ENCODE data around the gene ARHGAP11A.

The ARHGAP11A gene

GRCh38 chr15:32659340-32660155 lies 44.2 kb downstream of the ARHGAP11A start:
- no peak overlapping the region for H3K9ac ChIP-seq (ENCODE audit: low read length)
- no peak overlapping the region for H3K27ac ChIP-seq (ENCODE audit: low read depth, low read length)
- no peaks in the 10 kb centered on the region for H3K27me3 ChIP-seq (ENCODE audit: low read length)
- H2AFZ ChIP-seq (ENCODE audit: low read depth, low read length, severe bottlenecking), result no peak overlapping the region
- no peak overlapping the region for H3K4me3 ChIP-seq (ENCODE audit: insufficient read depth, low read length, poor library complexity, severe bottlenecking)
- H3K79me2 ChIP-seq (ENCODE audit: insufficient read depth, low read length), result no peaks in the 10 kb centered on the region
- H3K4me2 ChIP-seq (ENCODE audit: low read depth, low read length, poor library complexity, severe bottlenecking), result no peak overlapping the region
- no peaks in the 10 kb centered on the region for H3K9me3 ChIP-seq (ENCODE audit: insufficient read depth, low read length)
- TF ChIP-seq EZH2phosphoT487 (conservative IDR thresholded peaks at IDR 0.05; ENCODE audit: low read length), result no peak
- TF ChIP-seq, protein P1, sequence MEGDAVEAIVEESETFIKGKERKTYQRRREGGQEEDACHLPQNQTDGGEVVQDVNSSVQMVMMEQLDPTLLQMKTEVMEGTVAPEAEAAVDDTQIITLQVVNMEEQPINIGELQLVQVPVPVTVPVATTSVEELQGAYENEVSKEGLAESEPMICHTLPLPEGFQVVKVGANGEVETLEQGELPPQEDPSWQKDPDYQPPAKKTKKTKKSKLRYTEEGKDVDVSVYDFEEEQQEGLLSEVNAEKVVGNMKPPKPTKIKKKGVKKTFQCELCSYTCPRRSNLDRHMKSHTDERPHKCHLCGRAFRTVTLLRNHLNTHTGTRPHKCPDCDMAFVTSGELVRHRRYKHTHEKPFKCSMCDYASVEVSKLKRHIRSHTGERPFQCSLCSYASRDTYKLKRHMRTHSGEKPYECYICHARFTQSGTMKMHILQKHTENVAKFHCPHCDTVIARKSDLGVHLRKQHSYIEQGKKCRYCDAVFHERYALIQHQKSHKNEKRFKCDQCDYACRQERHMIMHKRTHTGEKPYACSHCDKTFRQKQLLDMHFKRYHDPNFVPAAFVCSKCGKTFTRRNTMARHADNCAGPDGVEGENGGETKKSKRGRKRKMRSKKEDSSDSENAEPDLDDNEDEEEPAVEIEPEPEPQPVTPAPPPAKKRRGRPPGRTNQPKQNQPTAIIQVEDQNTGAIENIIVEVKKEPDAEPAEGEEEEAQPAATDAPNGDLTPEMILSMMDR (IDR thresholded peaks at IDR 0.05; ENCODE audit: insufficient read depth, low read length, poor library complexity, severe bottlenecking), result no peak
- H3K36me3 ChIP-seq (ENCODE audit: low read length), result no peaks in the 10 kb centered on the region
- H3K9me2 ChIP-seq (replicated peaks; ENCODE audit: insufficient read depth, low read length), result no peaks in the 10 kb centered on the region
- no peaks in the 10 kb centered on the region for H4K20me1 ChIP-seq (ENCODE audit: low read depth, low read length)
- peaks cover 11% of the 10 kb centered on the region for H3F3A ChIP-seq (ENCODE audit: insufficient read depth)

GRCh38 chr15:32663671-32664070 lies 48.4 kb downstream of the ARHGAP11A start:
- no peaks in the 10 kb centered on the region for H3K79me2 ChIP-seq (ENCODE audit: insufficient read depth, low read length)
- H2AFZ ChIP-seq (ENCODE audit: low read depth, low read length, severe bottlenecking), result no peak overlapping the region
- H3K9me3 ChIP-seq (ENCODE audit: insufficient read depth, low read length), result no peaks in the 10 kb centered on the region
- H3K9ac ChIP-seq (ENCODE audit: low read length), result no peak overlapping the region
- peaks cover 11% of the 10 kb centered on the region for H3F3A ChIP-seq (ENCODE audit: insufficient read depth)
- no peaks in the 10 kb centered on the region for H4K20me1 ChIP-seq (ENCODE audit: low read depth, low read length)
- no peak overlapping the region for H3K27ac ChIP-seq (ENCODE audit: low read depth, low read length)
- no peaks in the 10 kb centered on the region for H3K9me2 ChIP-seq (replicated peaks; ENCODE audit: insufficient read depth, low read length)
- 0 out of 2 replicates have a peak, but pooled peaks cover 4% of the 10 kb centered on the region for H3K36me3 ChIP-seq (ENCODE audit: low read length)
- TF ChIP-seq EZH2phosphoT487 (conservative IDR thresholded peaks at IDR 0.05; ENCODE audit: low read length), result no peak
- TF ChIP-seq, protein P1 (IDR thresholded peaks at IDR 0.05; ENCODE audit: insufficient read depth, low read length, poor library complexity, severe bottlenecking), result no peak
- no peaks in the 10 kb centered on the region for H3K27me3 ChIP-seq (ENCODE audit: low read length)
- H3K4me2 ChIP-seq (ENCODE audit: low read depth, low read length, poor library complexity, severe bottlenecking), result no peak overlapping the region
- no peak overlapping the region for H3K4me3 ChIP-seq (ENCODE audit: insufficient read depth, low read length, poor library complexity, severe bottlenecking)

DNA sequence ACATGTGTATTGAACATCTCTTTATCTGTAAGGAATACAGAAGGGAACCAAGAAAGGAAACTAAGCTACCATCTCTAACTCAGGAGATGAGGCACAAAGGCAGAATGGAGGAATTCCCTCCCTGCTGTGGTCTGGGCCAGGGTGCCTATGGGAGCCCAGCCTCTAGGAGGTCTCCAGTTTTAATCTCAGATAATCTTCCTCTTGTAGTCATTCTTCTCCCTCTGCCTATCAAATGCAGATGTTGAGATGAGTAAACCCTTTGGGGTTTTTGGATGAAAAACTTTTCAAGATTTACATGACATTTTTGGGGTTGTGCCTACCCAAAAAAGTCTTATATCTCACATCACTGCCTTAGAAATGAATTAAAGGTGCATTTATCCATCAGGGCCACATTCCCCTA lies 49.5 kb downstream of the ARHGAP11A start:
- no peak overlapping the region for H2AFZ ChIP-seq (ENCODE audit: low read depth, low read length, severe bottlenecking)
- no peak overlapping the region for H3K4me2 ChIP-seq (ENCODE audit: low read depth, low read length, poor library complexity, severe bottlenecking)
- TF ChIP-seq EZH2phosphoT487 (conservative IDR thresholded peaks at IDR 0.05; ENCODE audit: low read length), result no peak
- TF ChIP-seq, protein P1 (IDR thresholded peaks at IDR 0.05; ENCODE audit: insufficient read depth, low read length, poor library complexity, severe bottlenecking), result no peak
- H3K27me3 ChIP-seq (ENCODE audit: low read length), result no peaks in the 10 kb centered on the region
- no peak overlapping the region for H3K27ac ChIP-seq (ENCODE audit: low read depth, low read length)
- no peaks in the 10 kb centered on the region for H3K79me2 ChIP-seq (ENCODE audit: insufficient read depth, low read length)
- H3K9ac ChIP-seq (ENCODE audit: low read length), result no peak overlapping the region
- H3F3A ChIP-seq (ENCODE audit: insufficient read depth), result peaks cover 11% of the 10 kb centered on the region
- no peak overlapping the region for H3K4me3 ChIP-seq (ENCODE audit: insufficient read depth, low read length, poor library complexity, severe bottlenecking)
- H4K20me1 ChIP-seq (ENCODE audit: low read depth, low read length), result no peaks in the 10 kb centered on the region
- H3K9me2 ChIP-seq (replicated peaks; ENCODE audit: insufficient read depth, low read length), result no peaks in the 10 kb centered on the region
- 0 out of 2 replicates have a peak, but pooled peaks cover 4% of the 10 kb centered on the region for H3K36me3 ChIP-seq (ENCODE audit: low read length)
- H3K9me3 ChIP-seq (ENCODE audit: insufficient read depth, low read length), result no peaks in the 10 kb centered on the region
